ENCODE data around the gene GSTT2B. TPM values are rescaled to one million over a fixed set of nuclear protein-coding genes. Genes with fewer than 3 reads are reported as not detected.
"Not testable (repeated sequence)": the region's sequence is repeated elsewhere in the genome, so short reads cannot be mapped to it uniquely, and the experiment has no call there.

GSTT2B gene, protein sequence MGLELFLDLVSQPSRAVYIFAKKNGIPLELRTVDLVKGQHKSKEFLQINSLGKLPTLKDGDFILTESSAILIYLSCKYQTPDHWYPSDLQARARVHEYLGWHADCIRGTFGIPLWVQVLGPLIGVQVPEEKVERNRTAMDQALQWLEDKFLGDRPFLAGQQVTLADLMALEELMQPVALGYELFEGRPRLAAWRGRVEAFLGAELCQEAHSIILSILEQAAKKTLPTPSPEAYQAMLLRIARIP
- 3.5 and 6.3 TPM in 2 replicates for total RNA-seq (2014; rRNA removed; shearing (Covaris generic))
- polyA plus RNA-seq (2015; cell fraction: cytosol; rRNA removed): 8.3 and 8.8 TPM in 2 replicates
- polyA plus RNA-seq (2015; cell fraction: nucleus; rRNA removed): 21.5 and 22.6 TPM in 2 replicates

DNA sequence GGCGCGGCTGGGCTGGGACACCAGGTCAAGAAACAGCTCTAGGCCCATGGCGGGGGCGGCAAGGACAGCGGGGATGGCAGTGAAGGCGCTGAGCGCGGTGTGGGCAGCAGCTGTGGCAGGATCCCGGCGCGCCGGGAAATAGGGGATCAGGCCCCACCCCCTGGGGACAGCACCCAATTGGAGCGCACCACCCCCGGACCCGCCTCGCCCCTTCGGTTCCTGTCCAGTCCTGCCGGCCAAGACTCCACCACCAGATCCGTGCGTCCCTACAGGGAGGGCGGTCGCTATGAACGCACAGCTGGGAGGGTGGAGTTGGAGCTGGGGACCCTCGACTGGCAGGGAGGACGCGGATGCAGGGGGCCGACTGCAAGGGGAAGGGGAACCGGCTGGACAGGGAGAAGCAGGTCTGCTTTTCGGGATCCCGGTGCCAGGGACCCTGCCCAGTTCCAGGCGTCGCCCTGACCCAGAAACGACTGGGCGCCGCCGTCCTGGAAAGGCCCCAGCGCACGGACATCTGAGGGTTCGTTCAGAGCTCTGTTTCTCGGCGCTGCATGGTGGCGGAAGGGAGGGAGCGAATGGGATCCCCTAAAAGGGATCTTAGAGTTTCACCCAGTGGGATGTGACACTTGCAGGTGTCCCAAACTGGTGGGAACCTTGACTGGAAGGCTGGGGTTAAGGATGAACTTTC is at the start of gene GSTT2B:
Gene GSTT2B (minus strand): TSS at position 112 of the 688 bp plus-strand sequence. CDS start 64 bp downstream, at position 48.
- not testable (repeated sequence) for DNase-seq (ENCODE audit: low read depth)

- DNase-seq (ENCODE audit: low read depth): no peak
These were observed 49.0 kb upstream of the GSTT2B start for GRCh38 chr22:24010018-24010391.

DNA sequence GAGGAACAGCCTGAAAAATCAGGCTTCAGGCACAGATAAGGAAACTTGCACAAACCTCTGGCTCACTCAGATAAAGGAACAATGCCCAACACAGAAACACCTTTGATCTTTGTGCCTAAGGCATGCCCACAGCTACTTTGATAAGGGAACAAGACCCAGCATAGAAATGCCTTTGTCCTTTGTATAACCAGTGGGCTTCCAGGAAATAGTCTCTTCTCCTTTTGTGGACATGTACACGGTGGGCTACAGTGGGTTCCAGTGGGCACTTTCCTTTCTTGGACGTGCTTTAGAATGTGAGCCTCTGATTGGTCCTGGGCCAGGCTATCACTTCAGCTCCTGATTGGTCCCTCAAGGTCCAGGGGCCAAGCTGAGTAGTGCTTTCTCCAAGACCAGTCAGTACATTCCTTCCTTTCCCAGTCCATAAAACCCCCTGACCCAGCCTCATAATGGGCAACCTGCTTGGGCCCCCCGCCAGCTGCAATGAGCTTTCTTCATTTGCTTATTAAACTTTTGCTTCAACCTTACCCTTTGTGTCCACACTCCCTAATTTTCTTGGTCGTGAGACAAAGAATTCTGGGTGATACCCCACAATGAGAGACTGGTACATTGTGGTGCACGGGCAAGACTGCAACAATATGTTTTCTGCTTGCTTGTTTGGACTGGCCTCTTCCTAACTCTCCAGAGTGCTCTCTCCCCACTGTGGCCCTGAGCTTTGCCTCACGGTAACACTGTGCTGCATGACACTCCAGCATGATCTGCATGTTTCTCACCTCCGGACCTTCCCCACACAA is 48.4 kb upstream of the GSTT2B start:
- no peak for DNase-seq (ENCODE audit: low read depth)

DNA sequence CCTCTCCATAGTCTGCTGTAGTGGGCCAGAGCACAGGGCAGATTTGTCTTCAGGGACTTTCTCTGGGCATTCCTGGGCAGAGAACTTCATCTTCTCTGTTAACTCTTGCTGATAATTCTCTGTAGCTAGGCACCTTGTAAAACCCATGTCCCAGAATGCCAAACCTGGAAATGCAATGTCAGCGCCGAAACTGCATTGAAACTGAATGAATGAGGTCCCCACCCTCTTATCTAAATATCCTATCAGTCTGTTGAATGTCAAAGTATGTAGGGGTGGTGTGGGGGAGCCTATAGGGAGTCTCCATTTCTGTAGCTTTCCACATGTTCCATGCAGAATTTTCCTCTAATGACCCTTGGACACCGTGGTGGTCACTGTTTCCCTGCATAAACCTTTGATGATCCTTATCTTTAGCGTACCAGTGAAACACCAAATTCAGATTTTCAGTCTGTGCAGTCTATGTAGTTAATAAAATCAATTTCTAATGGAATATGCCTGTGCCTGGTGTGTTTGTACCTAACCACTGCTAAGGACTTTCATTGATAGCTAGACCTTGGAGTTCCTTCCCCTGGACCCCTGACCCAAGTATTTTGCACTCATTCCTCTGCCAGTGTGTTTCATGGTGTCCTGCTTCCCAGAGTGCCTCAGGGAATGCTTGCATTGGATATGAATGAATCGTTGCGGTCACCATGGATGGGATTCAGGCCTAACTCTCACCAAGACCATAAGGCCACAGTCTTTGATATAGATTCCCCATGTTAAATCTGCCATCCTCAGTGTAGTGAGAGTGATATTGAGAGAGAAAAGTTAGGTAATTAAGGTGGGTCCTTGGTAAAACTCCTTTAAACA is 47.6 kb upstream of the GSTT2B start:
- no peak for DNase-seq (ENCODE audit: low read depth)

DNA sequence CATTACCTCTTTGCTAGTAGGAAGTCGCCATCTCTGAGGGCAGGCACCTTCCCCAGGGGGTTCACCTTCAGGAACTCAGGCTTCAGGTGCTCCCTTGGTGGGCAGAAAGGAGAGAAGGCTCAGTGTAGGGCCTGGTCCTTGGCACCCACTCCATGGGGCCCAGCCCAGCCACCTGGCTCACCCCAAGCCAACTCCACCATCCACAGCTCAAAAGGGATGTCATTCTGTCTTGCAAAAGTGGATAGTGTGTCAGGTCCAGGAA is 47.0 kb upstream of the GSTT2B start:
- DNase-seq (ENCODE audit: low read depth): no peak

DNA sequence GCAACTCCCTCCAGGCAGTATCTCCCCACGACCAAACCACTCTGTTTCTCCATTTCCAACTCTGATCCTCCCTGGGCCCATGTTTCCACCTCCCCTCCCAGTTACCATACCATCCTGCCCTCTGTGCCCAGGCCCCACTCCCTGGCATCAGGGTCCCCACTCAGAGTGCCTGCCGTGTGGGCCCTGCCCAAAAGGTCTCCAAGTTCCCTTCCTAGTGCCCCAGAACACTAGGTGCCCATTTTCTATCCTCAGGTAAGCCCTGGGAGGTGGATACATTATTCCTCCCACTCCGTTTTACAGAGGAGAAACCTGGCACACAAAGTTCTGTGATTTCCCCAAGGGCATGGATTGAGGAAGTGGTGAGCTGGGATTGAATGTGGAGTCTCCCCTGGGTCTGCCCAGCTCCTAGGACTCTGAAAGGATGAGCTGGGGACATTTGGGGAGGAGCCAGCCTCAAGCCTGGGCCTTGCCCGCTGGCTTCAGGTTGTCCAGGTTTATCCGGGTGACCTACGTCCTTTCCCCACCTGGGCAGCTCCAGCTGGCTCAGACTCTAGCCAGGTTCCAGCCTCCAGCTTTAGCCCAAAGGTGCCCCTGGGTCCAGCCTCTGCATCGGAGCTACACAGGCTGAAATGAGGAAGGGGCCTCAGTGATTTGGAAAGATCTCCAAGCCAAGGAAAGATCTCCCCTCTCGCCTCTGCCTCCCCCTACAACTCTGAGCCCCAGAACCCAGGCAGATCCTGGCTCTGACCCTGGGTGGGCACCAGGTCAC is 46.4 kb upstream of the GSTT2B start:
- no peak for DNase-seq (ENCODE audit: low read depth)

- no peak for DNase-seq (ENCODE audit: low read depth)
These were observed 45.9 kb upstream of the GSTT2B start for GRCh38 chr22:24006914-24007214.

GRCh38 chr22:24006207-24006913 is 45.4 kb upstream of the GSTT2B start:
- DNase-seq (ENCODE audit: low read depth): no peak

DNA sequence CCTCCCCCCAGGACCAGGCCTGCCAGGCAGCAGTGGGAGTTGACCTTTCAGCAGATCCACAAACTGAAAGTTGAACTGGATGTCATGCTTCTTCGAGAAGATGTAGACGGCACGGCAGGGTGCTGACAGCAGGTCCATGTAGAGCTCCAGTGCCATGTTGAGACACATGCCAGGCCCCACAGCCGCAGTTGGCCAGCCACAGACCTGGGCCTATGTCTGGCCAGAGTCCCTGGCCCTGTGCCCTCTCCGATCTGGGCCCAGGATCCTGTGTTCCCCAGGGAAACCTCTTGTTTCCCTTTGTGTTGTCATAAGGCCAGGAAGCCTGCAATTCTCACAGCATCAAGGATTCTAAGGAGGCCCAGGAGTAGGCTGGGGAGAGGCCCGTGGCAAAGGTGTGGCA is 44.2 kb upstream of the GSTT2B start, which contains the start of gene GSTT4:
Gene GSTT4 (minus strand): TSS at position 253 of the 400 bp plus-strand sequence. CDS start 97 bp downstream, at position 156.
- DNase-seq (ENCODE audit: low read depth): no peak

DNA sequence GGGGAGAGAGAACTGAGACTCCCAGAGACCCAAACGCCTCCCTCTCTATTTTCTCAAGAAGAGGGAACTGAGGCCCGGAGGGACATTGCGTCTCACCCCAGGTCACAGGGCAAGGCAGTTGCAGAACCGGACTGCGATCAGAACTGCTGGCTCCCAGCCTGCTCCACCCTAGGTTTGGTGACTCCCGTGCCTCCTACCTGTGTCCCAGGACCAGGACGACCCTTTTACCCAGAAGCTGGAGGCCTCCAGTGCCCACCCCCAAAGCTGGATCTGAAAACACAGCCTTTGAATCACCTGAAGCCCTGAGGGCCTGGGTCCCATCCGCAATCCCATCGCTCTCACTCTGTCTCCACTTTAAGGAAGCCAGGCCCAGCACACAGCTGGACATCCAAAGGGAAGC is 42.9 kb upstream of the GSTT2B start:
- DNase-seq (ENCODE audit: low read depth): no peak

DNA sequence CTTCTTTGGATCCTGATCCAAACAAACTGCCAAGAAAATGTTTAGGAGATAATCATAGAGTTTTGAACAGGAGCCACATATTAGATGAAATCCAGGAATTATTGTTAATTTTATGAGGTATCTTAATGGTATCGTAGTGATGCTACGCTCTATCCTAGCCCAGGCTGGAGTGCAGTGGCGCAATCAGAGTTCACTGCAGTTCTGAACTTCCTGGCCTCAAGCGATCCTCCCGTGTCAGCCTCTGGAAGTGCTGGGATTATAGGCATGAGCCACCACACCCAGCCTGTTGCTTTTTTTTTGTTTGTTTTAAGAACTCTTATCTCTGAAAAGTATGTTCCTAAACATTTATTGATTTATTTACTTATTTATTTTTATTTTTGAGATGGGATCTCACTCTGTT is 41.9 kb upstream of the GSTT2B start:
- no peak for DNase-seq (ENCODE audit: low read depth)

GRCh38 chr22:24002272-24002671 is 41.3 kb upstream of the GSTT2B start:
- no peak for DNase-seq (ENCODE audit: low read depth)

GRCh38 chr22:24001314-24001713 is 40.3 kb upstream of the GSTT2B start:
- no peak for DNase-seq (ENCODE audit: low read depth)

DNA sequence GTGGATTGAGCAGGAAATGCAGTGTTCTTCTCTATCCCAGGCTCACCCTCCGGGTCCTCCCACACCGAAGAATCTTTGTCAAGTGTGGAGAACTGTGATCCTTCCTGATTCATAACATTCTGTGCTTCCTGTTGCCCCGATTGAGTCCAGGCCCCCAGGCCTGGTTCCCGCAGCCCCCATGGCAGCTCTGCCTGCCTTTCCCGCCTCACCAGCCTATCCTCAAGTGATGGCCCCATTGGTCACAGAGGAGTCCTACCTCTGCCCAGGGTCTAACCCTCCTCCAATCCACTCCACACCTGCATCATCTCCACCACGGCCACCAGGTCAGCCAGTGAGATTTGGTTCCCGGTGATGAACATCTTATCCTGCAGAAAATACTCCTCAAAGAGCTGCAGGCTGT is 38.8 kb upstream of the GSTT2B start:
- not testable (repeated sequence) for DNase-seq (ENCODE audit: low read depth)

GRCh38 chr22:23997092-23997491 is 36.1 kb upstream of the GSTT2B start:
- no peak for DNase-seq (ENCODE audit: low read depth)

DNA sequence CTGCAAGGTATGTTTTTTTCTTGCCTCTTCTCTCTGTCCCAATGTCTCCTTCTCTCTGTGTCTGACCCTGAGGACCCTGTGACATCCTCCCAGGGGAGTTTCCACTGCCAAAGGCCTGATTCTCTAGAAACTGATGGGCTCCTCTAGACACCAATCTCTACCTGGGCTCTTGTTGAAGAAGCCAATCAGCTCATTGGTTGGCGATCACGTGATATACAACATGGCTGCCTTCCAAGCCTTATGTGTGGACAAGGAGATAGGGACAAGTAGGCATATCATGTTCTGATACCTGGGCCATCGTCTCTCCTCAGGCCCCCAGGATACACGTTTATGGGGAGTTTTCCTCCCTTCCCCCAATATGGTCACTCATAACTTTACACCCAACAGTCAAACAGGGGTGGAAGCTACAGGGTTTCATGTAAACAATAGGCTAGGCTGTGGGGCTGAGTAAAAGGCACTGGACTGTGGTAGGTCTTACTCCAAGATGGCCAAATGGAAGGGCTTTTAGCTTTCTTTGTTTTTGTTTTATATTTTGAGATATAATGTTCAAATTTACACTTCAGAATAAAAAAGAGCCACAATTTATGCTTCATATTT is 32.7 kb upstream of the GSTT2B start:
- DNase-seq (ENCODE audit: low read depth): not testable (repeated sequence)

DNA sequence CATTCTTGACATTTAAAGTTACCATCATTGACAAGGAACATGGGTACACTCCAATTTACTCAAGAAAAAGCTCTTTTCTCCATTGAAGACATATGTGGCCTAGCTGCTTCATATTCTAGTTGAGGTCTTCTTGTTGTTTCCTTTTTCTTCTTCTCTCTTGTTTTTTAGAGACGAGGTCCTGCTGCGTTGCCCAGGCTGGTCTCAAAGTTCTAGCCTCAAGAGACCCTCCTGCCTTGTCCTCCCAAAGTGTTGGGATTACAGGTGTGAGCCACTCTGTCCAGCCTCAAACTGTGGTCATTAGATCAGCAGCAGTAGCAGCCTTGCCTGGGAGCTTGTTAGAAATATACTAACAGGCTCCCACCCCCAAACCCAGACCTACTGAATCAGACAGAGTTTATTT is 32.1 kb upstream of the GSTT2B start:
- not testable (repeated sequence) for DNase-seq (ENCODE audit: low read depth)

GRCh38 chr22:23989583-23990244 is 28.7 kb upstream of the GSTT2B start:
- not testable (repeated sequence) for DNase-seq (ENCODE audit: low read depth)
